Measurements from ENCODE around the gene CLCN6.

CLCN6 gene

DNA sequence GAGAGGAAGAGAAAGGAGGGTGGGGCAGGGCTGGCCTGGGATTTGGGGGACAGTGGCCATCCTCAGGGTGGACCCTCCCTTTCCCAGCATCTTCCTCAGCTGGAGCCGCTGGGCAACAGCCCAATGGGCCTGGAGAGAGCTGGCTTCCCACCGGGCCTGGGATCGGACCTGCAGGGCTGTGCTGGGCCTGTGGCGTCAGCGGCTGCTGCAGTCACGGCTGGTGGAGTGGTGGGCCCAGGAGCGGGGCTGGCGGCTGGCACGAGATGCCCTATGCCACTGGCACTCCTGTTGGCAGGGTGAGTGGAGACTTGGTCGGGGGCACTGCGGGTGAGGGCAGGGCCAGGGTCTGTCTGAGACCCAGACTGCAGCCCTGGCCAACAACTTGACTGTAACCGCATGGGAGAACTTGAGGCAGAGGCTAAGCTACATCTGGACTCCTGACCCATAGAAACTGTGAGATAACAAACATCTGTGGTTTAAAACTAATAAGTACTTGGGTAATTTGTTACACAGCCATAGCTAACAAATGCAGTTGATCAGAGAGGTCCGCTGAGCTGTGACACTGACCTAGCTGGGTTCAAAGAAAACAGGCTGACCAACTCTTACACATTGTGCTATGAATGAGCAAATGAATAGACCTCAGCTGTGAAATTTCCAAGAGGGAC lies 26.1 kb upstream of the CLCN6 start:
- no peak for DNase-seq (ENCODE audit: low spot score)

DNA sequence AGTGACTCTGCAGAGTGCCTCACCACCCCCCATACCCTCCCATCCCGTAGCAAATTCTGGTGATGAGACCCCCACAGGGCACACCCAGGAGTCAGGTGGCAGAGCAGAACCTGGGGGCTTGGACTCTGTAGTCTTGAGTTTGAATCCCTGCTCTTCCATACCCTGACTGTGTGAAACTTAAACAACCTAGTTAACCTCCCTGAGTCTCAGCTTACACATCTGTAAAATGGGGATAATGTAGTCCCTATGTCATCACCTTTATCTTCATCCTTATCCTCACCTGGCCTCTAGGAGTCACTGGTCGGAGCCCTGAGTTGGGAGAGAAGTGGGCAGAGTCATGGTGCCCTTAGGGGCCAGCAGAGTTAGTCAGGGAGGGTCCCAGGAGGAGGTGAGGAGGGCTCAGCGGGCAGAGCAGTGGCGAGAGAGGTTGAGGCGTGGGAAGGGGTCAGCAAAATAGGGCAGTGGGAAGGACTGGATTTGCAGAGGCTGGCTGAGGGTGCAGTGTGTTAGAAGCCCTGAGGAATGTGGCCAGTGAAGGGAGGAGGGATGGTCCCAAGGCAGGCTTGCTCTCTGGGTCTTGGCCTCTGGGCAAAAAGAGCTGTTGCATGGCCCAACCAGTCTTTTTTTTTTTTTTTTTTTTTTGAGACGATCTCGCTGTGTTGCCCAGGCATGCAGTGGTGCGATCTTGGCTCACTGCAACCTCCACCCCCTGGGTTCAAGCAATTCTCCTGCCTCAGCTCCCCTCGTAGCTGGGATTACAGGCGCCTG lies 25.4 kb upstream of the CLCN6 start:
- no peak for DNase-seq (ENCODE audit: low spot score)

DNA sequence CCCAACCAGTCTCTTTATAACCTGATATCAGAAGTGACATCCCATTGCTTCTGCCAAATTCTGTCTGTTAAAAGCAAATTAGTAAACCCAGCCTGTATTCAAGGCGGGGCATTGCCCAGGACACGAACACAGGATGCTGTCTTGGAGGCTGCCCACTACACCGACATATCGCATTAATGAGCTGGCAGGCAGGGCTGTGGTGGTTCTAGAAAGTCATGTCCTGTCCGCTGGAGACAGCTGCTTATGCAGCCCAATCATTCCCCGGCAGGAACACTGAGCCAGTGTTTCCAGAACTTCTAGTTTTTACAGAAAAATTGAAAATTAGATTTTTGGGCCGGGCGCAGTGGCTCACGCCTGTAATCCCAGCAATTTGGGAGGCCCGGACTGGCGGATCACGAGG lies 24.7 kb upstream of the CLCN6 start:
- no peak for DNase-seq (ENCODE audit: low spot score)

DNA sequence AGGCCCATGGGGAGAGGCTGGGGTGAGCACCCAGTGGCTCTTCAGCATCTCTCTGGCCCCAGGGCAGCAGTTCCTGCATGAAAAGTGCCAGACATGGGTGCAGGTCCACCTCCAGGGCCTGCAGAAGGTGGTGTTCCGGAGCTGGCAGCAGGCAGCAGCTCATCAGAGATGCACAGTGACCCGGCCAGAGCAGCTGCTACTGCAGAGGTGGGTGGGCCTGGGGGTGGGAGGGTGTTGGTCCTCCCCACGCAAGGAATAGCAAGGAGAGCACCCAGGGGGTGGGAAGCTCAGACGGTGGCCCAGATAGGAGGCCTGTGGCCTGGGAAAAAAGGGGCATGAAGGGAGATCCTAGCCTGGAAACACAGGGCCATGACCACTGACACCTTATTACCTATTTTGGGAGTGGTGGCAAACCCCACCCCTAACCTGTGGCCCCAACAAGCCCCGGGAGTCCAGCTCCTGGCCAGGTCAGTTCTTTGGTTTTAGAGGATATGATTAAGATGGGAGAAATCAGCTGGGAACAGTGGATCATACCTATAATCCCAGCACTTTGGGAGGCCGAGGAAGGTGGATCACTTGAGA lies 23.8 kb upstream of the CLCN6 start:
- DNase-seq (ENCODE audit: low spot score) = no peak

DNA sequence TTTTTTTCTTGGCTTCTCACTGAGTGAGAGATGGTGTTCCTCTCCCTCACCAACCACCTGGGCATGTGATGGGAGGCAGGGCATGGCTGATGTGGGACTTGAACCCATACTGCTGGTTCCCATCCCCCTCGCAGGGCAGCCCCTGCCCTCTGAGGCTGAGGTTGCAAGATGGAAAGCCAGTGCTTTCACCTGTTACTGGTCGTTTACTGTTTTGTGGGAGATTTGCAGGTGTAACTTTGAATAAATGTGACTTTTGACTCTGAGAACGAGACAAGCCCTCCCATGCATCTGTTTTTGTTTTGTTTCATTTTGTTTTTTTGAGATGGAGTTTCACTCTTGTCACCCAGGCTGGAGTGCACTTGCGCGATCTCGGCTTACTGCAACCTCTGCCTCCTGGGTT lies 22.4 kb upstream of the CLCN6 start:
- no peak for DNase-seq (ENCODE audit: low spot score)

DNA sequence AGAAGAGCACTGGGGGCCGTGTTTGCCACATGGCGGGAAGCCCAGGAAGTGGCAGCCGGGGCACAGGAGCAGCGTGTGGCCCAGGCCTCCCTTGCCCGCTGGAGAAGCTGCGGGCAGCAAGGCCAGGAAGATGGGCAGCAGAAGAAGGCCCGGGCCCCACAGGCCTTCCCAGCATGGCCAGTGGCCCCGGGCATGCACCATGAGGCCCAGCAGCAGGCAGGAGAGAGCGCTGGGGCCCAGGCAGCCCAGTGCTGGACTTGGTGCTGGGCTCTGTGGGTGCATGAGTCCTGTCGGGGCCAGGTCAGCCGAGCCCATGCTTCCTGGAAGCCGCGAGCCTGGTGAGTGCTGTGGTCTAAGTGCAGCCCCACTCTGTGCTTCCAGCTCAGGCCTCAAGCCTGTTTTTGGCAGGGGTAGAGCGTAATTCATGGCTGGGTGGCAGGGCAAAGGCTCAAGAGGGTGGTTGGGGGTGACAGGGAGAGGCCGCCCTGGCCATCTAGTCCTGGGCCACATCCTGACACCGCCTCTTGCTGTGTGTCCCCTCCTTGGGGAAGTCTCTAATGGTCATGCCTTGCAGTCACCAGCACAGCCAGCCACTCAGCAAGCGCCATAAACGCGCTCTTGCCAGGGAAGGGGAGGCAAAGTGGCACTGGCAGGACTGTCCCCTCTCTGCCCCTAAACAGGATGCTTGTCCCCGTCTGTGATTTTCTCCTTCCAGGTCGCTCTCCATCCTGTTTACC lies 21.6 kb upstream of the CLCN6 start:
- no peak for DNase-seq (ENCODE audit: low spot score)

DNA sequence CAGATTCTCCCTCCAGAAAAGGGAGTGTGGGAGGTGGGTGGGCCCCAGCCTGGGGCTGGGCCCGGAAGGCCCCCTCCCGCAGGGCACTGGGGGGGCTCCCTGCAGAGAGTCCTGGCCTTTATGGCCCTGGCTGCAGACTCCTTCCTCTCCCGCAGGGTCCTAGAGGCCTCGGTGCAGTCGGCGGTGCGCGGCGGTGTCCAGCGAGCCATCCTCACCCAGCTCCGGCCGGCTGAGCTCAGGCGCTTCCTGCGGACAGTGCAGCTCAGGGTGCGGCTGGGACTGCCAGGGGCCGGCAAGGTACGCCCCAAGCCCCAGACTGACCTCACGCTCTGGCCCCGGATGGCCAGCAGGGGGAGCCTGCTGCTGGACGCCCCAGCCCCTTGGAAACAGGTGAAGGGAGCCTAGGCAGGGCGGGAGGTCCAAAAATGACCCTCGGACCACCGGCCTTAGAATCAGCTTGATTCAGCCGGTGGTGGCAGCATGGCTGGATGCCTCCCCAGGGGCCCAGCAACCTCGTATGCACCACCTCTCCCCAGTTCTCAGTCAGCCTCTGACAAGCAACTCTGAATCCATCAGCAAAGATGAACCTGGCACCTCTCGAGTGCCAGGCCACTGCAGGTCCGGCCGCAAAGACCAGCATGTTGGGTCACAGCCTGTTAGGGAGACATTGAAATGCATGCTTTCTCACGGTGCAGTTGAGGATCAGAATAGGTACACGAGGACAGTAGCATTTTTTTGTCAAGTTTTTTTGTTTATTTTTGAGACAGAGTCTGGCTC lies 20.8 kb upstream of the CLCN6 start:
- peak; percentile 56 for DNase-seq (ENCODE audit: low spot score)

DNA sequence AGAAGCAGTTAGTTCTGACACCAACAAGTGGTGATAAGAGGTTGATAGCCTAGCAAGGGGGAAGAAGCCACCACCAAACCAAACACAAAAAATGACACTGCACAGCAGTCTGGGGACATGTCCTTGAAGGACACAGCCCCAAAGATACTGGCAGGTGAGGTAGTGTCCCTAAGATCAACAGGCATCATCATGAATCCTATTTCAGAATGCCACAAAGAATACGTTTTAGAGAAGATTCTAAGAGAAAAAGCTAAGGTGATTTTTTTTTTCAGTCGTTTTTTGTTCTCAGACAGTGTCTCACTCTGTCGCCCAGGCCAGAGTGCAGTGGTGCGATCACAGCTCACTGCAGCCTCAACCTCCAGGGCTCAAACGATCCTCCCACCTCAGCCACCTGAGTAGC lies 19.8 kb upstream of the CLCN6 start:
- DNase-seq (ENCODE audit: low spot score) = no peak

DNA sequence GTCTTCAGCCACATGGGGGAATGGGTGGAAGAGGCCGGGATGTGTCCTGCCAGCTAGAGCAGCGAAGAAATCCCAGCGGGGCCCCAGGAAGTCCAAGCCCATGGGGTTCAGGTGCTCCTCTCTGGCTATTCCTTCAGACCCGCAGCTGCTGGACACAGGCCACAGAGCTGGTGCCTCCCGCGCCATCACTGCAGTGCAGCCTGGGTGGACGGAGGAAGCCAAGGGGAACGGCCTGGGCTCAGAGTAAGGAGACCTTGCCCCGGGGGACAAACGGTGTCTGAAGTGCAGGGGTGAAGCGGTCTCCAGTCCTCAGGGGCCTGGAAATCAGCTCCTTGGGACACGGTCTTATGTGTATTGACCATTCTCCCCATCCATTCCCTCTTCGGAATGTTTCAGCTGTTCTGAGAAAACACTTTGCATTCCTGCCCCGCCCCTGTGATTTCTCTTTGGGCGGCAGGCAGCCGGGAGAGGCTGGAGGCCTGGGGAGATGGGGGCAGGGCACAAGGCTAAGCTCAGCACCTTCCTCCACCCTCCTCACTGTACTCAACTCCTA lies 18.7 kb upstream of the CLCN6 start:
- no peak for DNase-seq (ENCODE audit: low spot score)

DNA sequence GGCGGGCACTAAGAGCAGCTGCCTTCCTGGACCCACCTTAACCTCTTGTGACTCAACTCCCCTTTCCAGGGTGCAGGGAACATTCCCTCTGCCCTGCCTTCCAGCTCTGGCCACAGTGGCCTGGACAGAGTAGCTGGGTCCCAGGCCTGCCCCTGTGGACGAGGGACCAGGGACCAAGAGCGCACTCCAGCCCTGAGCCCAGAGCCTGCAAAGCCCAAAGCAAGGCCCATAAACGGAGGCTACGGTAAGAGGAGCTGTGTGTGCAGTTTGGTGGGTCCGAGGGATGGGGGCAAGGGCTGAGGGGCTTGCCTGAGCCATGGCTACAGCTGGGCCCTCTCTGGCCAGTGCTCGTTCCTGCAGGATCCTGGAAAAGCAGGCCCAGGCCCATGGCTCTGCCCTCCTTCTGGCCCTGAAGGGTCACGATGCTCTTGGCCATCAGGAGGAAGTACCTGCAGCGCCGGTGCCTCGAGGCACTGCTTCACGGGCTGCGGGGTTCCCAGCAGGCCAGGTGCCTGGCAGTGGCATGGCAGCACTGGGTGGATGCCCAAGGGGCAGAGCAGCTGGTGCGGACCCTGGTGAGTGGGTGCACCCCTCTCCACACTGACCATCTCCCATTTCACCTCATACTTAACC lies 18.1 kb upstream of the CLCN6 start:
- no peak for DNase-seq (ENCODE audit: low spot score)

DNA sequence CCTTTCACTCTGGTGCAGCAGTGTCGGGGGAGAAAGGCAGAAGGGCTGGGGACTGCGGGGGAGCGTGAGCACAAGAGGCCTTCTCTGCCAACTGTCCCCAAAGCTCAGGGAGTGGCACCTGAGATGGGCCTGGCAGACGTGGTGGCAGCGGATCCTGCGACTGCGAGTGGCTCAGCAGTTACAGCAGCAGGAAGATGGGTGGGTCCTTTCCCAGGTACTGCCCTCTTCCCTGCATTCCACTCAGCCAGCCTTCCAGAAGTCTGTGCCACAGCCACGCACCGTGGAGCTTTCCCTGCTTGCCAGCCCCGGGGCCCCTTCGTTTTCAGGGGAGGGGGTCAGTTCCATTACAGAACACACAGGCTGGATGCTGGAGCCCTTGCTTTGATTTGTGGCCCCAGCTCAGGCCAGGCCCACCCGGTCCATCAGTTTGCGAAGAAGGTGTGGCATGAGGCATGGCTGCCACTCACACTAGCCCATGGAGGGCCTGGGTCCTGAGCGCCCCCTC lies 17.4 kb upstream of the CLCN6 start:
- no peak for DNase-seq (ENCODE audit: low spot score)

DNA sequence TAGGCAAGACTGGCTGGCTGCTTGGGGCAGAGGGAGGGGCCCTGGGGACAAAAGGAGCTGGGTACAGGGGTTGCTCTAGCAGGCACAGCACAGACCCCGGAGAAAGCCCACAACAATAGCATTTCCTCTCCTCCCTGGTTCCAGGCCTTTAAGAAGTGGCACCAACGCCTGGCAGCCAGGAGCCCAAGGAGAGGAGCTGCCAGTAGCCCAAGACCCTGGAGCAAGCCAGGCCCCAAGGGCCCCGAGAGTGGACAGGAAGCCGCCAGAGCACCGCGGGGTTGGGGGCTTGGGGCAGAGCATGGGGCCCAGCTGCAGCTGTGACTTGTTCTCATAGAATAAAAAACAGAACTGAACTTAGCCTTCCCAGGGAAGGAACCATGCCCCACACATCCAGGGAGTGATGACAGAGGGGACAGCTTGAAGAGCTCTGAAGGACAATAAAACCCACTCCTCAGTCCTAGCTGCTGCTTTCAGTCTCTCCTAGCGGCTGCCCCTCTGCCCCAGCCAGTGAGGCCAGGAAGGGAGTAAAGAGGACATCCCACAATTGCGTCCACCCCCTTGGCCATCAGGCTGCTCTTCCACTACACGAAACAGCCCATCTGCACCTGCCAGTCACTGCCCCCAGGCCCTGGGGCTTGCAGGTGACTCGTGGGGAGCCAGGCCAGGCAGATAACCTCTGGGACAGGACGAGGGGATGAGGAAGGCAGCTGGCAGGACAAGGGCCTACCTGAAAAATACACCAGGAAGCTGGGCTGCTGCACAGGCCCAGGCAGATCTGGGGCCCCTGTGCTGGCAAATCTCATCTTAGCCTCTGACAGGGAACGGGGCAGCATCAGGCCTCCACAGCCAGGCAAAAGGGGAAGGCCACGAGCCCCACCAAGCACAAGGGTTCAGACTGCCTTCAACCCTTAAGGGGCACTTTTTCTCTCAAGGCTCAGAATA lies 16.6 kb upstream of the CLCN6 start:
- DNase-seq (ENCODE audit: low spot score) = no peak

DNA sequence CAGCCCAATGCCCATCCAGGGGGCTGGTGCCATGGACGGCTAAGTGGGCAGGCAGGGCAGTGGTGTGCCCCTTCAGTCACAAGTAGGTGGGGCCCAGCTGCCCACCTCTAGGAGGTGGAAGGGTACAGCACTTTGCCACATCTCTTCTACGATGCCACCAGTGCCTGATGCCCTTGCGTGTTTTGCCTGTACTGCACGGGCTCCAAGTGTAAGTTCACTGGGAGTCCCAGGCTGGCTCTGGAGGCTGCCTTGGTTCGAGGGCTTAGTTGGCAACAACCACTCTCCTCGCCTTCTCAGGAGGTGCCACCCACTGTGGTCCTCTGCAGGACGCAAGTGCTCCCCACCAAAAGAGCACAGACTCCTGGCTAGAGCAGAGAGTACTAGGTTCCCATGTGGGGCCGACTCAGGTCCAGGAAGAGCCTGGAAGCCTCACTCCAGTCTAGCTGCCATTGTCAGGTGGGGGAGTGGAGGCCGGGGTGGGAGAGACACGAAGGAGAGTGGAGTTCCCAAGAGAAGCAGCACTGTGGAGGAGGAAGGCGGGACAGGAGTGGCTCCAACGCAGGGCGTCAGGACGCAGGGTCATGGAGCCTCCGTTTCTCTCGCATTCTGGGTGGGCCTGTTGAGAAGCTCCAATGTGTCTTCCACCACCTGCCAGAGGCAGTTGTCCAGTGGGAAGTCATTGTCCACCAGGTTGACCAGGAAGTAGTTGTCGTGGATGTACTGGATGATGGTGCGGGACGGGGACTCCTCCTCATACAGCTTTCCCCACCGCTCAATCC lies 15.7 kb upstream of the CLCN6 start:
- no peak for DNase-seq (ENCODE audit: low spot score)

DNA sequence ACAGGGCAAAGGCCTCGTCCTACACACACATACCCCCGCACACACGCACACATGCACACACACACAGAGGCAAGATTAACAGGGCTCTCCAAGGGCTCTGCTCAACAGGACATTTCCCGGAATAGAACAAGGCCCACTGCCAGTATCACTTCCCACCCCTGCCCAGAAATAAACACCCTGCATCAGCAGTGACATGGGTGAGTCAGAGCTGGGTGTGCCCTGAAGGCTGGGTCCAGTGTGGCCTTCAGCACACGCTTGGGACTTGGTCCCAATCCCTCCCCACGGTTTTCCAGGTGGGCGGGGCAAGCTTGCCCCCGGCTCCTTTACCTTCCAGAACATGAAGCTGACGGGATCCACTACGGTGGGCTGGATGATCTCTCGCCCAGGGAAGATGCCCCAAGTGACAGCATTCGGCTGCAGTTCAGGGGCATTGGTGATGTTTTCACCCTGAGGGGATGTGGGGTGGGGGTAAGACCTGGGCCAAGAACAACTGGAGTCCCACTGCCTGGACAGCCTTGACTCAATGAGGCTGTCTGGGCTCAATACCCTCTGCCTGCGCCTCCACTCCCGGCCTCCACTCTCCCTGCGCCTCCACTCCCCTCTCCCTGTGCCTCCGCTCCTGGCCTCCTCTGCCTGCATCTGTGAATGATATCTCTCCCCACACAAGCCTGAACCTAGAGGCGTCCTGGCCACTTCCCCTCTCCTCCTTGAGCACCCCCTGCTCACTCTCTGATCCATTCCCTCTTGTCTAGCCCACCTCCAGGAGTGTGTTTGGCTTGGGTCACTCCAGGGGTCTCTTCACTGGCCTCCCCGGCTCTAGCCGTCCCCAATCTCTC lies 14.9 kb upstream of the CLCN6 start:
- no peak for DNase-seq (ENCODE audit: low spot score)

DNA sequence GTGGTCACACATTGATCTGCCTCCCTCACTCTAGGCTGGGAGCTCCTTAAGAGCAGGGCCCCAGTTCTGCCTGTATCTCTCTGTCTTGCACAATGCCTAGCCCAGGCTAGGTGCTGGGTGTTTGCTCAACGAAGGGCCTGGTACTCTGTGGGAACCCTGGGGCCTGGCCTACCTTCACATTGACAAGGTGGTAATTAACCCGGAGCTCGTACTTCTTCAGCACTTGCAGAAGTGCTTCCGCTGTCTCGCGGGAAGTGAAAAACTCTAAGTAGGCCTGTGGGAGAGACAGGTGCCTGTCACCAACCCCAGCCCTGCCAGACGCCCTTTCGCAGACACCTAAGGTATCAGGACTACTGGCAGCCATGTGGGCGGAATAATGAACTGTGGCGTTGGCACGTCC lies 13.9 kb upstream of the CLCN6 start:
- no peak for DNase-seq (ENCODE audit: low spot score)

DNA sequence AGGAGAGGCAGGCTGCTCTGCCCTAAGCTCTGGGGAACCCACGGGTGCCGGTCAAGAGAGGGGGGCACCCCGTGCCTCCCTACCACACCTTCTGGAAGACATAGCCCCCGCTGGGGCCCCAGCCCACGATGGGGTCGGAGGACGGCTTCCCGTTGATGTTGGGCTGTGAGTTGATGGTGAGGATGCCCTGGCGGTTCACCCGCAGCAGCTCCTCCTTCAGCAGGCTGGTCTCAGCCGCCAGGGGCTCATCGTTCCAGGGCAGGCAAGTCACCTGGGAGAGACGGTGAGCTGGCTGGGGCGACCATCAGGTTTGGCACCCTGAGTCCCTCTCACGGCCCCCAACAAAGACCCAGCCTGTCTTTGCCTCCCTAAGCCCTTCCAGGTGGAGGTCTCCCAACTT lies 12.2 kb upstream of the CLCN6 start:
- DNase-seq (ENCODE audit: low spot score) = no peak

DNA sequence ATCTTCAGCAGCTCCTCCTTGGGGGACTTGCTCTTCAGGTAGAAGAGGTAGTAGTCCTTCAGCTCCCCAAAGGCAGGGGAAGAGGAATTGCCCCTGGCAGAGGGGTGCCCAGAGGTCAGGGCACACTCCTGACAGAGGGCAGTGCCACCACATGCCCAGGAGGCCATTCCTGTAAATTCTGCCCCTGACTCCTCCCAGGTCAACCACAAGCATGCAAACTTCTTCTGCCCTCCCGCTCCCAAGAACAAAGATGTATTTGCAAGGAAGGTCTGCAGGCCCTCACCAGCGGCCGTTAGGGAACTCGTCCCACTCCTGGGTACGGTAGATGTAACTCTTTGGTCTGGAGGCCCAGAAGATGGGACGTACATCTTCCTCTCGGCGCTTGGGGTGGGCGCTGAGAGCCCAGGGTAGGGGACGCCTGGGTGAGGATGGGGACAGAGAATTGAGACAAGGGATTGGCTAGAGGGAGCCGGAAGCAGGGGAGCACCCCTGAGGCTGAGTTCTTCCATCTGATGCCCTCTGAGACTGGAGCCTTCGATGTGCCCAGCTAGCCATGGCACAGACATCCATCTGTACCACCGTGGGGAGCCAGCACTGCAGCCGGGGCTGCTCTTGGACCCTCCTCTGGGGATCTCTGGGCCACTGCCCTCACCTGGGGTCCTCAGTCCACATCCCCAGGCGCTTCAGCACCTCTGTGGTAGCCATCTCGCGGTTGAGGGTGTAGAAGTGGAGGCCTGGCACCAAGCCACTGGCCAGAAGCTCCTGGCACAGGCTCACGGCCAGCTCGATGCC lies 11.3 kb upstream of the CLCN6 start:
- no peak for DNase-seq (ENCODE audit: low spot score)
